H9 (cell line): ENCODE measurements around the gene USP21. TPM values are rescaled to one million over a fixed set of nuclear protein-coding genes. Genes with fewer than 3 reads are reported as not detected.

Experiments
- DNase-seq: peaks from one replicate; pipeline ENCODE4 v3.0.0-alpha.2; 2017
- H2AFZ ChIP-seq: one replicate; pipeline ENCODE4 v1.6.1; 2013; ENCODE audit warnings: mild to moderate bottlenecking, low read length, control low read depth, moderate library complexity
- H2AK5ac ChIP-seq: 2 replicates; pipeline ENCODE4 v1.6.1; 2013; ENCODE audit warnings: low read length, control low read depth, mixed read lengths; ENCODE audit not compliant: insufficient read length
- H2BK120ac ChIP-seq: one replicate; pipeline ENCODE4 v1.6.1; 2013; ENCODE audit warnings: low read depth, mild to moderate bottlenecking, low read length, control low read depth, inconsistent platforms; ENCODE audit not compliant: poor library complexity, severe bottlenecking
- H2BK12ac ChIP-seq: 2 replicates; pipeline ENCODE4 v1.6.1; 2013; ENCODE audit warnings: low read length, control low read depth, mixed read lengths, low read depth; ENCODE audit not compliant: insufficient read length
- H2BK15ac ChIP-seq: 2 replicates; pipeline ENCODE4 v1.6.1; 2013; ENCODE audit warnings: low read depth, low read length, control low read depth
- H2BK20ac ChIP-seq: one replicate; pipeline ENCODE4 v1.6.1; 2013; ENCODE audit warnings: low read depth, mild to moderate bottlenecking, low read length, control low read depth, inconsistent platforms; ENCODE audit not compliant: poor library complexity, severe bottlenecking
- H2BK5ac ChIP-seq: 2 replicates; pipeline ENCODE4 v1.6.1; 2013; ENCODE audit warnings: low read length, control low read depth, mixed read lengths; ENCODE audit not compliant: insufficient read length
- H3K14ac ChIP-seq: 2 replicates; pipeline ENCODE4 v1.6.1; 2013; ENCODE audit warnings: low read length, control low read depth; ENCODE audit not compliant: insufficient read depth
- H3K18ac ChIP-seq: 2 replicates; pipeline ENCODE4 v1.6.1; 2013; ENCODE audit warnings: low read depth, mild to moderate bottlenecking, mixed read lengths, low read length, control low read depth; ENCODE audit not compliant: insufficient read length
- H3K23ac ChIP-seq: 2 replicates; pipeline ENCODE4 v1.6.1; 2013; ENCODE audit warnings: low read length, control low read depth, mixed read lengths, low read depth; ENCODE audit not compliant: insufficient read length
- H3K23me2 ChIP-seq: 2 replicates; pipeline ENCODE4 v1.6.1; 2013; ENCODE audit warnings: low read depth, mild to moderate bottlenecking, mixed read lengths, low read length, control low read depth; ENCODE audit not compliant: insufficient read length, poor library complexity, severe bottlenecking
- H3K27ac ChIP-seq: 2 replicates; pipeline ENCODE4 v1.5.1; 2013; ENCODE audit warnings: low read length, control low read depth, mixed read lengths, low read depth; ENCODE audit not compliant: insufficient read length
- H3K27me3 ChIP-seq: 2 replicates; pipeline ENCODE4 v1.6.1; 2013; ENCODE audit warnings: low read length, control low read depth, inconsistent platforms; ENCODE audit not compliant: insufficient read depth
- H3K4ac ChIP-seq: 2 replicates; pipeline ENCODE4 v1.6.1; 2013; ENCODE audit warnings: low read depth, mild to moderate bottlenecking, control low read depth, inconsistent platforms, low read length, moderate library complexity
- H3K4me1 ChIP-seq: 2 replicates; pipeline ENCODE4 v1.6.1; 2013; ENCODE audit warnings: low read length, control low read depth, inconsistent platforms; ENCODE audit not compliant: insufficient read depth
- H3K4me2 ChIP-seq: 2 replicates; pipeline ENCODE4 v1.6.1; 2013; ENCODE audit warnings: low read length, control low read depth, mixed read lengths; ENCODE audit not compliant: insufficient read length, insufficient read depth
- H3K56ac ChIP-seq: 2 replicates; pipeline ENCODE4 v1.6.1; 2013; ENCODE audit warnings: low read depth, mild to moderate bottlenecking, mixed read lengths, low read length, control low read depth; ENCODE audit not compliant: insufficient read length
- H3K79me1 ChIP-seq: 2 replicates; pipeline ENCODE4 v1.6.1; 2013; ENCODE audit warnings: low read depth, mild to moderate bottlenecking, moderate library complexity, low read length, control low read depth, inconsistent platforms; ENCODE audit not compliant: insufficient read depth, poor library complexity, severe bottlenecking
- H3K79me2 ChIP-seq: 2 replicates; pipeline ENCODE4 v1.6.1; 2013; ENCODE audit warnings: low read length, control low read depth, inconsistent platforms; ENCODE audit not compliant: insufficient read depth
- H3K9ac ChIP-seq: 2 replicates; pipeline ENCODE4 v1.6.1; 2013; ENCODE audit warnings: low read length, control low read depth, mixed read lengths; ENCODE audit not compliant: insufficient read length; ENCODE audit errors: extremely low read depth
- H3K9me3 ChIP-seq: one replicate; pipeline ENCODE4 v1.6.1; 2013; ENCODE audit warnings: low read depth, low read length, inconsistent platforms; ENCODE audit not compliant: control insufficient read depth
- H3T11ph ChIP-seq: one replicate; pipeline ENCODE4 v1.6.1; 2013; ENCODE audit warnings: mild to moderate bottlenecking, low read length, control low read depth, inconsistent platforms
- H4K20me1 ChIP-seq: one replicate; pipeline ENCODE4 v1.6.1; 2013; ENCODE audit not compliant: control insufficient read depth, insufficient read length, insufficient read depth
- H4K5ac ChIP-seq: 2 replicates; pipeline ENCODE4 v1.6.1; 2013; ENCODE audit warnings: low read depth, mild to moderate bottlenecking, mixed read lengths, low read length, control low read depth; ENCODE audit not compliant: insufficient read length
- H4K8ac ChIP-seq: replicated peaks from 2 replicates; pipeline ENCODE4 v1.6.1; 2013; ENCODE audit warnings: low read length, control low read depth, mixed read lengths, low read depth; ENCODE audit not compliant: insufficient read length
- H4K91ac ChIP-seq: 2 replicates; pipeline ENCODE4 v1.6.1; 2013; ENCODE audit warnings: low read depth, mild to moderate bottlenecking, moderate library complexity, mixed read lengths, low read length, control low read depth; ENCODE audit not compliant: insufficient read length
- H3K27ac Mint-ChIP-seq, 3 experiments: 2 replicates in 2 of 3; 3 replicates in 1 of 3; pipeline ENCODE4 v1.8.0; 2020 to 2021; ENCODE audit warnings: mixed read lengths in 3 of 3, mild to moderate bottlenecking in 1 of 3, moderate library complexity in 1 of 3
- H3K27me3 Mint-ChIP-seq: 2 replicates; pipeline ENCODE4 v1.8.0; 2021; ENCODE audit warnings: low read depth, mild to moderate bottlenecking, moderate library complexity, mixed read lengths
- H3K36me3 Mint-ChIP-seq, 3 experiments: 2 replicates in 2 of 3; 3 replicates in 1 of 3; pipeline ENCODE4 v1.8.0; 2020 to 2021; ENCODE audit warnings: low read depth in 3 of 3, mixed read lengths in 3 of 3; ENCODE audit not compliant: insufficient read depth in 1 of 3
- H3K4me1 Mint-ChIP-seq, 2 experiments: 2 replicates each; pipeline ENCODE4 v1.8.0; 2020; ENCODE audit warnings: mixed read lengths in 2 of 2
- H3K4me3 Mint-ChIP-seq, 2 experiments: 2 replicates in 1 of 2; 3 replicates in 1 of 2; pipeline ENCODE4 v1.8.0; 2020 to 2021; ENCODE audit warnings: mild to moderate bottlenecking in 2 of 2, mixed read lengths in 2 of 2, moderate library complexity in 1 of 2
- H3K9me3 Mint-ChIP-seq, 2 experiments: 2 replicates in 1 of 2; 3 replicates in 1 of 2; pipeline ENCODE4 v1.8.0; 2020; ENCODE audit warnings: mild to moderate bottlenecking in 2 of 2, mixed read lengths in 2 of 2, moderate library complexity in 1 of 2
- CTCF ChIP-seq: fragments of 200-600 bp; sonication (generic); conservative IDR thresholded peaks from 3 replicates; pipeline ENCODE4 v1.8.0; 2021; ENCODE audit warnings: antibody characterized with exemption, mild to moderate bottlenecking
- WGBS: extraction: QIAGEN DNeasy Blood & Tissue Kit; methylation state at CpG from one replicate; pipeline ENCODE4 v1.1.7; 2013; ENCODE audit warnings: missing lambda C conversion rate, low lambda C conversion rate, mixed read lengths; ENCODE audit not compliant: insufficient read length; ENCODE audit errors: extremely low coverage; 5-methylcytosine and 5-hydroxymethylcytosine counted together
- total RNA-seq: library from RNA; stranded (reverse); gene quantifications from 2 replicates; pipeline ENCODE4 v1.2.1, GENCODE V29; 2021

USP21 gene
- total RNA-seq, 1 experiment from 2014 or later = 17.9 TPM

- Histone ChIP-seq H4K8ac (no peak overlapping the region), H2BK12ac (no peak overlapping the region), H2BK20ac (no peak overlapping the region), H3K4me1 (no peaks in the 10 kb centered on the region; the same call in 1 of the 2 replicates), H3K18ac (no peak overlapping the region), H3K56ac (no peak overlapping the region), H3K27ac (no peak overlapping the region), H4K5ac (no peak overlapping the region), H4K91ac (no peak overlapping the region), H3K4me2 (no peak overlapping the region), H3K9ac (no peak overlapping the region), H3T11ph (no peak overlapping the region), H2BK120ac (no peak overlapping the region), H3K9me3 (no peaks in the 10 kb centered on the region), H2AK5ac (no peak overlapping the region), H3K14ac (no peak overlapping the region), H2AFZ (no peak overlapping the region), H3K23me2 (peaks cover 6% of the 10 kb centered on the region), H3K79me2 (no peaks in the 10 kb centered on the region), H4K20me1 (no peaks in the 10 kb centered on the region), H3K79me1 (no peaks in the 10 kb centered on the region), H2BK15ac (no peak overlapping the region), H3K27me3 (no peaks in the 10 kb centered on the region), H2BK5ac (no peak overlapping the region), H3K23ac (no peak overlapping the region), H3K4ac (no peak overlapping the region)
- peaks cover 25 to 62% (median 62%) of the 10 kb centered on the region in 3 experiments; a peak in 6 of 7 replicates for H3K36me3 Mint-ChIP-seq
- H3K9me3 Mint-ChIP-seq = no peaks in the 10 kb centered on the region
- H3K27me3 Mint-ChIP-seq = no peaks in the 10 kb centered on the region; the same call in 1 of the 2 replicates
- H3K27ac Mint-ChIP-seq = no peak overlapping the region
- WGBS = no CpG with 5 or more reads among the region's 11 CpGs
- DNase-seq = no peak
- H3K4me1 Mint-ChIP-seq = peaks cover 19 to 21% of the 10 kb centered on the region in 2 experiments
- no peak for TF ChIP-seq CTCF
- no peak overlapping the region for H3K4me3 Mint-ChIP-seq
These were observed 14.4 kb downstream of the USP21 start for GRCh38 chr1:161173711-161174110.
